H7 (cell line): ENCODE measurements around the gene PRKCA. TPM values are rescaled to one million over a fixed set of nuclear protein-coding genes. Genes with fewer than 3 reads are reported as not detected.

Experiments used
- DNase-seq: peaks from one replicate; pipeline ENCODE4 v3.0.0; 2012
- H3K27me3 ChIP-seq: 2 replicates; pipeline ENCODE4 v1.6.0; 2011; ENCODE audit warnings: mild to moderate bottlenecking, low read length; ENCODE audit not compliant: control insufficient read depth, insufficient read depth
- H3K36me3 ChIP-seq: replicated peaks from 2 replicates; pipeline ENCODE4 v1.5.1; 2011; ENCODE audit warnings: low read length; ENCODE audit not compliant: control insufficient read depth, insufficient read depth
- H3K4me3 ChIP-seq: 2 replicates; pipeline ENCODE4 v1.5.1; 2011; ENCODE audit warnings: low read depth, mild to moderate bottlenecking, control low read depth, low read length, moderate library complexity; ENCODE audit not compliant: insufficient read depth
- total RNA-seq: library from RNA; depleted of rRNA; stranded (reverse); fragments of >200 nt; shearing (Covaris generic); gene quantifications from 2 replicates; pipeline ENCODE4 v1.2.3, GENCODE V29; 2014

Gene PRKCA
- total RNA-seq, 1 experiment from 2014 or later, result 10.0 TPM

DNA sequence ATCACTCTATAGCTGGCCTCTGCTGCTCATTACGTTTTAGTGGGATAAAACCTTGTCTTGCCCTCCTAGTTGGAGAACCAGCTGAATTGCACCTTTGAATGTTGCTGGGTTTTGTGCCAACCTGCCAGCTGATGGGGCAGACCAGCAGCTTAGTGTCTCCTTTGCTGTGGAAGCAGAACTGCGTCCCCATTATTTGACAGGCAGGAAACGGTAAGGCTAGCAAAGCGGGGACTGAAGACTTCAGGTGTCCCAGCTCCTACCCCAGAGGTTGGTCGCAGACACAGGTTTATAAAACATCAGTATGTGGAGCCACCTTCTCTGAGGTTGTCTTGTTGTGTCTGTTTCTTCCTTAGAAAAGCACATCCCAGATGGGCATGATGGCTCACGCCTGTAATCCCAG is 158.1 kb downstream of the PRKCA start:
- no peak for DNase-seq

DNA sequence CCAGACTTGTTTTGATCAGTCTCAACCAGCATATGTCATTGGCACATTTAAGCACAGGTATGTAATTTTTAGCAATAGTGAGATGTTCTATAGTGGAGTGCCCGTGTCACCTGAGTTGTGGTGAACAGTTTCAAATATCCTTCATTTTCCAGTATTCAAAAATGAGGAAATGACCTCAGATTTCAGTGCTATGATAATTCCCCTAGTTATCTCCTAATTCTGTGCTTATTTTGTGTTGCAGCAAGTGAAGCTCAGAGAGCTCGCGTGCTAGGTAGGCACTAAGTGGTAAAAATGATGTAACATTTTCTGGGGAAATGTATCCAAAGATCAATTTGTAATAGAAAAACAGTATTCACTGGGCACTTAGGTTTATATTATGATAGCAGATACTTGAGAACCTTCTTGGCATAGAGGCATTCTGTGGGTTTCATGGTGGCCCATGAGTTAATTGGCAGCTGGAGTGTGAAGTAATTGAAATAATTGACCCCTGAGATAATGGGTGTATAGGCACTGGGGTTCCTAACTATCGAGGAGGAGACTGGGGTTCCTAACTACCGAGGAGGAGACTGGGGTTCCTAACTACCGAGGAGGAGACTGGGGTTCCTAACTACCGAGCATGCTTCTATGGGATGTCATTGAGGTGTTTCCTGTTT is 159.1 kb downstream of the PRKCA start:
- Histone ChIP-seq H3K4me3 (no peak overlapping the region), H3K36me3 (no peaks in the 10 kb centered on the region), H3K27me3 (no peaks in the 10 kb centered on the region)
- no peak for DNase-seq

More for the DNA sequence above, 158.1 kb downstream of the PRKCA start:
- no peaks in the 10 kb centered on the region for H3K27me3 ChIP-seq
- H3K4me3 ChIP-seq, result no peak overlapping the region
- no peaks in the 10 kb centered on the region for H3K36me3 ChIP-seq

GRCh38 chr17:66462010-66462409 is 159.6 kb downstream of the PRKCA start:
- Histone ChIP-seq H3K36me3 (no peaks in the 10 kb centered on the region), H3K27me3 (no peaks in the 10 kb centered on the region), H3K4me3 (no peak overlapping the region)
- no peak for DNase-seq

DNA sequence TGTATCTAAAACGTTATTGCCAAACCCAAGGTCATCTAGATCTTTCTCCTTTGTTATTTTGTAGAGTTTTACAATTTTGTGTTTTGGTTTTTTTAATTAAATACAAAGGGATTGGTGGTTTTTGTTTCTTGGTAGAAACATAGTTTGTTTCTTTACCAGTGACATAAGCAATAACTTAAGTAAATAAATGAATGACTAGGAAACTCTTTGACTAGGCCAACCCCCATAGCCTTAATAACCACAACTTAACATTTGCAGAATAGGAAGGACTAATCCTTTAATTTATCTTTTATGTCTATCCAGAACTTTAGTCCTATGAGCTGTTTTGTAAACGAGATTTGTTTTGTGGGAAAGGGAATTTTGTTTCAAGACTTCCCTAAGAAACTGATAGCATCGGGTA is 162.5 kb downstream of the PRKCA start:
- no peak overlapping the region for H3K4me3 ChIP-seq
- H3K36me3 ChIP-seq, result no peaks in the 10 kb centered on the region
- no peaks in the 10 kb centered on the region for H3K27me3 ChIP-seq
- DNase-seq, result no peak

DNA sequence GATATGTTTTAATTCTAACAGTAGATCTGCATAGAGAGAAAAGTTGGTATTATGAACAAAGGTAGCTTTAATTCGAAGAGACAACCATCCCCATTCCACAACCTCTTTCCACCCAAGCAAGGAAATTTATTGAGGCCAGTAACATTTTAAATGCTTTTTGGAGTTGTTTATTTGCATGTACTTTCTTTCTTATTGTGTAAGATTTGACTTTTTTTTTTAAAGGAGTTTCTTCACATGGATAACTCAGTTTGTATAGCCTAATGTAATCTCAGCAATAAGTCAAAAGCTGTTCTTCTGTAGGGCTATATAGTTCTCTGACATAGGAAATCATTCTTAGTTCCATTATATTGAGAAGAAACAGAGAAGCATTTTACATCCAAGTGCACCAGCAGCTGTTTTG is 163.3 kb downstream of the PRKCA start:
- H3K27me3 ChIP-seq, result no peaks in the 10 kb centered on the region
- no peak for DNase-seq
- no peaks in the 10 kb centered on the region for H3K36me3 ChIP-seq
- H3K4me3 ChIP-seq, result no peak overlapping the region

GRCh38 chr17:66466106-66466820 is 163.8 kb downstream of the PRKCA start:
- no peak for DNase-seq
- H3K27me3 ChIP-seq, result no peaks in the 10 kb centered on the region
- no peak overlapping the region for H3K4me3 ChIP-seq
- no peaks in the 10 kb centered on the region for H3K36me3 ChIP-seq

DNA sequence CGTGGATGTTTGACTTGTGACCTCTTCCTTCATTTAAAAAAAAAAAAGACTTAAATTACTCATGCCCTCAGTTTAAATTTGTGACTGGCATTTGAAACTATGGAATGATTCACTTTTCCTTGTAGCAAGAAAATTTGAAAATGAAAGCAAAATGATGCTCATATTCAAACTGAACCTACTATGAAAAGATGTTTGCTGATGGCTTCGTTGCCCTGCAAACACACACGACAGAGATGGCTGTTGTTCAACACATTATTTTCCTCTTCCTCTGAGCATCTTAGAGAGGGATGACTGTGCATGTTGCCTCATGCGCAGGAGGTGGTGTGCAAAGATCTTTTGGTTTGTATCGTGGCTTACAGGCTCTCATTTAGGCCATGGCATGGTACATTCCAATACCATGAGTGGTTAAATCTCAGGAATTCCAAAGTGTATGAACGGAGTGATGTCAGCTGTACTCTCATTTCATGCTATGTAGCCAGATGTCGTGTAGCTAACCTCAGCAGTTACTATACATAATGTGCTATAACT is 164.5 kb downstream of the PRKCA start:
- no peak overlapping the region for H3K4me3 ChIP-seq
- no peaks in the 10 kb centered on the region for H3K27me3 ChIP-seq
- no peak for DNase-seq
- no peaks in the 10 kb centered on the region for H3K36me3 ChIP-seq

GRCh38 chr17:66467766-66468165 is 165.4 kb downstream of the PRKCA start:
- H3K36me3 ChIP-seq, result no peaks in the 10 kb centered on the region
- no peak for DNase-seq
- no peaks in the 10 kb centered on the region for H3K27me3 ChIP-seq
- H3K4me3 ChIP-seq, result no peak overlapping the region

DNA sequence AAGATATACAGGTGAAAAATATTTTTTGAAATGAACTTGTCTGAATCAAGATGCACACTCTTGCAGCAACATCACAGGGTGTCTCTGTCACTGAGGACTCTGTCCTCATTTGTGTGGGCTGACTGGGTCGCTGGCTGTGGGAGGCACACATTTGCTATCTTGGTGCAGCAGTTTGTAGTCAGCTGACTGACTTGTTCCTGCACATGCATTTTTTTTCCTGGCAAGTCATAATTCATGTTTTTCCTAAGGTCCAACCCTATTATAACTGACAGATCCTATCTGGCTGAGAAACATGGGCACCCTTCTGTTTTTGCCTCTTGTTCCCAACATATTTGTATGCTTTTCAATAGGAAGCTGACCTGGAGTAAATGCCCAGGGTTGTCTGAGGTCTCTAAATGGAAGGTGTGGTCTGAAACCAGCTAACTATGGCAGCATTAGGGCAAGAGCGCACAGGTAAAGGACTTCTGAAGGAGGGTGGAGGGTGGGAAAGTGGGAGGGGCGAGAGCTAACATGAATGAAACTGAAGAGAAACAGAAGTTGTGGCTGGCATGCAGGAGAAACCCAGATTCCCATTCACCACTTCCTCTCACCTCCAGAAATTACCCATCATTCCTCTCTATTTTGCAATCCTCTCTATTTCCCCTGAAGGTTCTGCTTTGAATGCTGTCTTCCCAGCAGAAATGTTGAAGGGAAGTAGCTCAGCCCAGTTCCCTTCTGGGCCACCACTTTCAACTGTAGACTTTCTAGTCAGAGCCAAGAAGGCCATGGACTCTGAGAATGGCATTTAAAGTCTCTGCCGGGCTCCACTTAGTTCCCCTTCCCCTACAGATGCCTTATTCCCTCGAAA is 166.1 kb downstream of the PRKCA start:
- H3K27me3 ChIP-seq, result no peaks in the 10 kb centered on the region
- no peaks in the 10 kb centered on the region for H3K36me3 ChIP-seq
- DNase-seq, result no peak
- no peak overlapping the region for H3K4me3 ChIP-seq

DNA sequence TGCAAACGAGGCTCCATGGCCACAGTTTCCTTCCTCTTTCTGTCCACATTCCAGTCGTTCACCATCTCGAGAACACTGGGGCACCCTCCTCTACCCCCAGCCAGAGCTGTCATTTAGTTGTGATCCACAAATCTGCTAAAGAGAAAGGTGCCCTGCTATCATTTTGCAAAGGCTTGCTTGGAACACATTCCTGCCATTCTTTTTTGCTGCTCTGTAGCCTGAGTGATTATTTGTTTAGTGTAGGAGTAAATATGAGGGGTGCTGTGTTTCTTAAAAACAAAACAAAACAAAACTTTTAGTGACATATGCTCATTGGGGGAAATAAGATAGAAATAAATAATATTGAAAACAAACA is 166.7 kb downstream of the PRKCA start:
- Histone ChIP-seq H3K4me3 (no peak overlapping the region), H3K36me3 (no peaks in the 10 kb centered on the region), H3K27me3 (no peaks in the 10 kb centered on the region)
- DNase-seq, result no peak

DNA sequence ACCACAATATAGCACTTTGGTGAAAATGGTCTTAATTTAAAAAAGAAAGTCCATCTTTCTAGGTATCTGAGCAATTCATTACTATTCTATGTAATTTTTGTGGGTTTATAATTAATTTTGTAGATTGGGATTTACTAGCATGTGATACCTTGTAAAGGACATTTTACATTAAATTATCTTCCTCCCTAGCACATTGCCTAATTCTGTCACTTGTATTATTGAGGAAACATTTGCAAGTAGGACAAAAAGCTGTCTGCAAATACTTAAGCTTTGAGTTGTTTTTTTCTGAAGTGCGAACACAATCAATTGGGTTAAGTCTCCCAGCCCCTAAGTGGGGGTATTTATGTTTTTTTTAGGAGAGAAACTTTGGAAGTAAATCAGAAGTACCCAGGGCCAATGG is 167.0 kb downstream of the PRKCA start:
- Histone ChIP-seq H3K4me3 (no peak overlapping the region), H3K36me3 (no peaks in the 10 kb centered on the region), H3K27me3 (no peaks in the 10 kb centered on the region)
- DNase-seq, result no peak

DNA sequence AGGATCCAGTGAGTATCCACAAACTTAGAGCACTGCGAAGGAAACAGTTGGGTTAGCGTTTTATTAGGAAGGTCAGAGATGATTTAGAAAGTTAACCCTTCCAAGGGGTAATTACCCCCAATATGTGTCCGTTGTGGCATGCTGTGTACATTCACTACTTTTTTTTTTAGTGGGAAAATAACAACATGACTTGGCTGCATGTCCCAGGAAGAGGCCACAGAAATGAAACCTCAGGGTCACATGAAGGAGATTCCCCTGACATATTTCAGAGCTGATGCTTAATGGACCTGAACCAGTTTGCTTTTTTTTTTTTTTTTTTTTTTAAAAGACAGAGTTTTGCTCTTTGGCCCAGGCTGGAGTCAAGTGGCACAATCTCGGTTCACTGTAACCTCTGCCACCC is 167.5 kb downstream of the PRKCA start:
- no peak for DNase-seq
- H3K27me3 ChIP-seq, result no peaks in the 10 kb centered on the region
- H3K36me3 ChIP-seq, result no peaks in the 10 kb centered on the region
- H3K4me3 ChIP-seq, result no peak overlapping the region

DNA sequence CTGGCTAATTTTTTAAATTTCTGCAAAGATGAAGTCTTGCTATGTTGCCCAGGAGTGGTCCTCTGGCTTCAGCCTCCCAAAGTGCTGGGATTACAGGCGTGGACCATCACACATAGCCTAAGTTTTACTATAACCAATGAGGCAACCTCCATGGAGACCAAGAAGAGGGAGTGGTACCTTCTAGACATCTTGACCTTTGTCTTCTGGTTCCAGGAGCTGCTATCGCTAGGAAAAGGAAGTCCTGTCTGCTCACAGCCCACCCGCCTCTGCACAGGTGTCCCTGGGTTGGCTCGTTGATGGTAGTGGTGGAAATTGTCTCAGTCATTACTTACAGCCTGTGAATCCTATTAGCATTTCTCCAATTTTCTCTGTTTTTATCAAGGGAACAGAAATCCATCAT is 169.7 kb downstream of the PRKCA start:
- Histone ChIP-seq H3K4me3 (no peak overlapping the region), H3K36me3 (no peaks in the 10 kb centered on the region), H3K27me3 (no peaks in the 10 kb centered on the region)
- no peak for DNase-seq

DNA sequence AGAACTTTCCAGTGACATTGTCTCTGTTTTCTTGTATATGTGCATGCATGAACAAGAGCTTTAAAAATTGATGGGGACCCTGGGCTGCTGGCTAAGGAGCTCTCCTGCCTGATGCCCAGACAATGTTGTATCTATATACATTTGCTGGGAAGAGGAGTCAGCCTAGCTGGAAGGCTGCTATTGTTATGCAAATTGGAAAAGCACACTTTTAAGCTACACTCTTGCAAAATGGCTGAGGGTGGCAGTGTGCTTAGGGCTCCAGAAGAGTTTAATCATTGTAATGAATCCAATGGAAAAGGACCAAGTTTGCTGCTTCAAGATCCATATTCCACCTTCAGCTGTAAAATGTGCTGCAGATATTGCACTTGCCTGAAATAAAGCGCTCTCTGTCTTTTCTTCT is 171.8 kb downstream of the PRKCA start:
- no peaks in the 10 kb centered on the region for H3K27me3 ChIP-seq
- no peak overlapping the region for H3K4me3 ChIP-seq
- H3K36me3 ChIP-seq, result no peaks in the 10 kb centered on the region
- DNase-seq, result peak; percentile 59
